ENCODE data around the gene COL16A1. TPM values are rescaled to one million over a fixed set of nuclear protein-coding genes. Genes with fewer than 3 reads are reported as not detected.

Gene COL16A1
- total RNA-seq, 2 donors from 2014 or later = 10.1 to 15.8 TPM

GRCh38 chr1:31675756-31676155 lies 28.1 kb downstream of the COL16A1 start:
- H3K4me3 ChIP-seq = no peak overlapping the region
- no peaks in the 10 kb centered on the region for H3K36me3 ChIP-seq (replicated peaks in 1 of 2; ENCODE audit: insufficient read depth in 1 of 2, low read depth in 2 of 2)
- WGBS, 2 donors = 61 to 77% methylated on average over 13 to 14 of the region's 14 CpGs
- DNase-seq (no peak), ATAC-seq (no peak)
- H3K4me1 ChIP-seq = no peaks in the 10 kb centered on the region
- intact Hi-C loops (cut with DNase I) = no loop called here
- no peaks in the 10 kb centered on the region for H3K27me3 ChIP-seq
- no peak for TF ChIP-seq CTCF (IDR thresholded peaks at IDR 0.05)
- TF ChIP-seq POLR2A (IDR thresholded peaks at IDR 0.05) = no peak
- no peak overlapping the region for H3K27ac ChIP-seq
- H3K9me3 ChIP-seq = no peaks in the 10 kb centered on the region

- ATAC-seq = no peak
- no peaks in the 10 kb centered on the region for H3K9me3 ChIP-seq
These were observed 28.7 kb downstream of the COL16A1 start for GRCh38 chr1:31675161-31675560.

GRCh38 chr1:31674626-31675025 lies 29.2 kb downstream of the COL16A1 start:
- Histone ChIP-seq H3K4me3 (no peak overlapping the region), H3K27me3 (no peaks in the 10 kb centered on the region), H3K4me1 (peaks cover 10% of the 10 kb centered on the region), H3K27ac (no peak overlapping the region), H3K9me3 (no peaks in the 10 kb centered on the region), H3K36me3 (replicated peaks in 1 of 2; ENCODE audit: insufficient read depth in 1 of 2, low read depth in 2 of 2) (no peaks in the 10 kb centered on the region)
- 71 to 73% methylated on average over 6 to 8 of the region's 8 CpGs for WGBS, 2 donors
- ATAC-seq (no peak), DNase-seq (no peak)
- no peak for TF ChIP-seq CTCF (IDR thresholded peaks at IDR 0.05)
- no peak for TF ChIP-seq POLR2A (IDR thresholded peaks at IDR 0.05)
- intact Hi-C loops (cut with DNase I) = loop anchor here (5.0 kb wide), 1 partner anchor 38 kb away; no protein-coding TSS in a partner anchor

More at GRCh38 chr1:31675161-31675560, 28.7 kb downstream of the COL16A1 start:
- Histone ChIP-seq H3K27ac (no peak overlapping the region), H3K27me3 (no peaks in the 10 kb centered on the region), H3K36me3 (replicated peaks in 1 of 2; ENCODE audit: insufficient read depth in 1 of 2, low read depth in 2 of 2) (no peaks in the 10 kb centered on the region), H3K4me3 (no peak overlapping the region), H3K4me1 (peaks cover 4% of the 10 kb centered on the region)
- 68 to 71% methylated on average over 7 of the region's 7 CpGs for WGBS, 2 donors
- intact Hi-C loops (cut with DNase I) = no loop called here
- DNase-seq = no peak
- TF ChIP-seq POLR2A (IDR thresholded peaks at IDR 0.05) (no peak), CTCF (IDR thresholded peaks at IDR 0.05) (no peak)

- DNase-seq = no peak
- no peaks in the 10 kb centered on the region for H3K36me3 ChIP-seq (replicated peaks in 1 of 2; ENCODE audit: insufficient read depth in 1 of 2, low read depth in 2 of 2)
- H3K27ac ChIP-seq = no peak overlapping the region
- no peak for ATAC-seq
- intact Hi-C loops (cut with DNase I) = loop anchor here (5.0 kb wide), 1 partner anchor 39 kb away; no protein-coding TSS in a partner anchor
- no peaks in the 10 kb centered on the region for H3K9me3 ChIP-seq
- H3K4me1 ChIP-seq = peaks cover 15% of the 10 kb centered on the region
- 83 to 98% methylated on average over 9 of the region's 9 CpGs for WGBS, 2 donors
- no peak overlapping the region for H3K4me3 ChIP-seq
- TF ChIP-seq CTCF (IDR thresholded peaks at IDR 0.05) (no peak), POLR2A (IDR thresholded peaks at IDR 0.05) (no peak)
- H3K27me3 ChIP-seq = no peaks in the 10 kb centered on the region
These were observed 30.4 kb downstream of the COL16A1 start for GRCh38 chr1:31673433-31673832.

- 67 to 76% methylated on average over 9 to 13 of the region's 13 CpGs for WGBS, 2 donors
- Histone ChIP-seq H3K4me1 (peaks cover 15% of the 10 kb centered on the region), H3K27me3 (no peaks in the 10 kb centered on the region), H3K27ac (no peak overlapping the region), H3K36me3 (replicated peaks in 1 of 2; ENCODE audit: insufficient read depth in 1 of 2, low read depth in 2 of 2) (no peaks in the 10 kb centered on the region), H3K9me3 (no peaks in the 10 kb centered on the region), H3K4me3 (no peak overlapping the region)
- DNase-seq (no peak), ATAC-seq (no peak)
- intact Hi-C loops (cut with DNase I) = loop anchor here (5.0 kb wide), 1 partner anchor 39 kb away; no protein-coding TSS in a partner anchor
- TF ChIP-seq CTCF (IDR thresholded peaks at IDR 0.05) (no peak), POLR2A (IDR thresholded peaks at IDR 0.05) (no peak)
These were observed 30.8 kb downstream of the COL16A1 start for GRCh38 chr1:31672986-31673385.
